Natural killer cell (primary cell): ENCODE data around the gene DDOST. TPM values are rescaled to one million over a fixed set of nuclear protein-coding genes. Genes with fewer than 3 reads are reported as not detected.

ENCODE experiments used
- ATAC-seq, 3 donors: fragments of 150-1000 bp in 2 of 3; fragments of 200-7000 bp in 1 of 3; cut with Tn5 transposase; 1 replicate in 1 of 3; 2 replicates in 2 of 3; pipeline ENCODE4 v1.10.0; 2021; ENCODE audit warnings: mild to moderate bottlenecking in 2 of 3, moderate library complexity in 2 of 3
- DNase-seq, 2 donors: peaks; one replicate each; pipeline versions ENCODE4 v3.0.0 to v3.0.0-alpha.2; 2013 to 2021; ENCODE audit warnings: mixed read lengths in 1 of 2
- H3K27ac ChIP-seq: one replicate; pipeline ENCODE4 v1.5.1; 2013; ENCODE audit warnings: mild to moderate bottlenecking, low read length
- H3K27me3 ChIP-seq: one replicate; pipeline ENCODE4 v1.6.1; 2013; ENCODE audit warnings: low read length; ENCODE audit not compliant: control insufficient read depth, insufficient read depth
- H3K36me3 ChIP-seq: one replicate; pipeline ENCODE4 v1.6.1; 2013; ENCODE audit warnings: low read length; ENCODE audit not compliant: control insufficient read depth, insufficient read depth
- H3K4me1 ChIP-seq: one replicate; pipeline ENCODE4 v1.6.1; 2013; ENCODE audit warnings: low read length; ENCODE audit not compliant: control insufficient read depth, insufficient read depth
- H3K4me3 ChIP-seq: one replicate; pipeline ENCODE4 v1.5.1; 2013; ENCODE audit warnings: low read length
- H3K9me3 ChIP-seq: one replicate; pipeline ENCODE4 v1.6.1; 2013; ENCODE audit warnings: low read length; ENCODE audit not compliant: control insufficient read depth, insufficient read depth
- H3K27ac Mint-ChIP-seq, 2 donors: one replicate each; pipeline ENCODE4 v1.8.0; 2022; ENCODE audit warnings: mild to moderate bottlenecking in 2 of 2, mixed read lengths in 2 of 2, moderate library complexity in 1 of 2
- H3K27me3 Mint-ChIP-seq, 2 donors: one replicate each; pipeline ENCODE4 v1.8.0; 2022; ENCODE audit warnings: low read depth in 2 of 2, mixed read lengths in 2 of 2
- H3K36me3 Mint-ChIP-seq: one replicate; pipeline ENCODE4 v1.8.0; 2022; ENCODE audit warnings: mixed read lengths
- H3K4me1 Mint-ChIP-seq, 2 donors: one replicate each; pipeline ENCODE4 v1.8.0; 2022; ENCODE audit warnings: mixed read lengths in 2 of 2
- H3K4me3 Mint-ChIP-seq: one replicate; pipeline ENCODE4 v1.8.0; 2022; ENCODE audit warnings: mild to moderate bottlenecking, moderate library complexity, mixed read lengths
- H3K9me3 Mint-ChIP-seq, 2 donors: one replicate each; pipeline ENCODE4 v1.8.0; 2022; ENCODE audit warnings: mixed read lengths in 2 of 2
- WGBS: methylation state at CpG from one replicate; pipeline ENCODE4 v1.1.7; 2013; ENCODE audit warnings: missing lambda C conversion rate; ENCODE audit not compliant: insufficient coverage; 5-methylcytosine and 5-hydroxymethylcytosine counted together
- intact Hi-C: fragments of 100-400 bp; cut with micrococcal nuclease; formaldehyde crosslinking; loops from one replicate; pipeline ENCODE4 v1.14.2; 2022
- total RNA-seq, 4 donors: library from RNA; stranded (reverse); fragments of 120-200 nt in 1 of 4; gene quantifications; one replicate each; pipeline versions ENCODE4 v1.2.3 to v1.2.4, GENCODE V29; 2013 to 2022
- TF ChIP-seq, protein P1 (sequence below): fragments of 200-600 bp; IDR thresholded peaks from one replicate; pipeline ENCODE4 v1.8.0; 2022; ENCODE audit warnings: antibody characterized with exemption

DDOST gene
- total RNA-seq, 3 donors from 2014 or later (not counting 1 experiment from before 2014, with no cell fraction given): 137 to 158 (median 153) TPM

DNA sequence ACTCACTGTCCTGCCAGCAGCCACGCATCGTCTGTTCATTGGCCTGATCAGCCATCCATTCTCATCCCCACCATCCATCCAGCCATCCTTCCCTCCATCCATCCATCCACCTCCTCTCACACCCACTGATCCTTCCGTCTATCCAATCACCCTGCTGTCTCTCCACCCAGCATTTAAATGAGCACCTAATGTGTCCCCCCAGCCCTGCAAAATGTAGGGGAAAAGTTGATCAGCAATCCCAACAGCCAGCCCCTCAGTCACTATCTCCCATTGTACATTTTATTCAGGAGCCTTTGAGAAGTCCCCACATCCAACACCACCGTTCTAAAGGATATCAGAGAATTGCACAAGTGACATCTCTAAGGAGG is 11.1 kb upstream of the DDOST start:
- Histone ChIP-seq H3K27ac (no peak overlapping the region), H3K27me3 (no peaks in the 10 kb centered on the region), H3K4me1 (no peaks in the 10 kb centered on the region), H3K9me3 (no peaks in the 10 kb centered on the region), H3K4me3 (no peak overlapping the region), H3K36me3 (no peaks in the 10 kb centered on the region)
- DNase-seq (no peak), ATAC-seq (no peak)
- Mint-ChIP-seq H3K4me3 (no peak overlapping the region), H3K36me3 (no peaks in the 10 kb centered on the region), H3K27ac (no peak overlapping the region), H3K9me3 (no peaks in the 10 kb centered on the region), H3K27me3 (peaks cover 0 to 9% of the 10 kb centered on the region in 2 donors), H3K4me1 (no peaks in the 10 kb centered on the region)
- intact Hi-C loops: no loop called here
- TF ChIP-seq, protein P1, sequence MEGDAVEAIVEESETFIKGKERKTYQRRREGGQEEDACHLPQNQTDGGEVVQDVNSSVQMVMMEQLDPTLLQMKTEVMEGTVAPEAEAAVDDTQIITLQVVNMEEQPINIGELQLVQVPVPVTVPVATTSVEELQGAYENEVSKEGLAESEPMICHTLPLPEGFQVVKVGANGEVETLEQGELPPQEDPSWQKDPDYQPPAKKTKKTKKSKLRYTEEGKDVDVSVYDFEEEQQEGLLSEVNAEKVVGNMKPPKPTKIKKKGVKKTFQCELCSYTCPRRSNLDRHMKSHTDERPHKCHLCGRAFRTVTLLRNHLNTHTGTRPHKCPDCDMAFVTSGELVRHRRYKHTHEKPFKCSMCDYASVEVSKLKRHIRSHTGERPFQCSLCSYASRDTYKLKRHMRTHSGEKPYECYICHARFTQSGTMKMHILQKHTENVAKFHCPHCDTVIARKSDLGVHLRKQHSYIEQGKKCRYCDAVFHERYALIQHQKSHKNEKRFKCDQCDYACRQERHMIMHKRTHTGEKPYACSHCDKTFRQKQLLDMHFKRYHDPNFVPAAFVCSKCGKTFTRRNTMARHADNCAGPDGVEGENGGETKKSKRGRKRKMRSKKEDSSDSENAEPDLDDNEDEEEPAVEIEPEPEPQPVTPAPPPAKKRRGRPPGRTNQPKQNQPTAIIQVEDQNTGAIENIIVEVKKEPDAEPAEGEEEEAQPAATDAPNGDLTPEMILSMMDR: no peak
- WGBS: 93% methylated on average over 4 of the region's 4 CpGs

DNA sequence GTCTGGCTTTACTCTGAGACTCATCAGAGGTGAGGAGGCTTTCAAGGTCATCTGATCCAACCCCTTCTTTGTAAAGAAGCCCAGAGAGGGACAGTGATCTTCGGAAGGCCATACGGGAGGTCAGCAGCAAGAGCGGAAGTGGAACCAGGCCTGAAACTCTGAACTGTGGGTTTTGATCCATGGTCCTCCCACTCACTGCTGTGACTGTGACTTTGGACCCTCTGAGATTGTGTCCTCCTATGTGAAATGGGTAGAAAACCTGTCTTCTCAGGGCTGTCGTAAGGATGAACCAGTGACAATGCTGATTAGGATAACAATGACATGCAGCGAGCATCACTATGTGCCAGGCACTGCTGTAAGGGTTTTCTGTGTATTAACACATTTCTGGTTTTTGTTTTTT is 9.8 kb upstream of the DDOST start:
- H3K36me3 ChIP-seq: no peaks in the 10 kb centered on the region
- no peaks in the 10 kb centered on the region for H3K4me1 ChIP-seq
- H3K27ac ChIP-seq: no peak overlapping the region
- H3K9me3 Mint-ChIP-seq: no peaks in the 10 kb centered on the region
- no peaks in the 10 kb centered on the region for H3K36me3 Mint-ChIP-seq
- H3K27ac Mint-ChIP-seq: no peak overlapping the region
- no peaks in the 10 kb centered on the region for H3K9me3 ChIP-seq
- ATAC-seq (no peak), DNase-seq (no peak)
- TF ChIP-seq, protein P1: no peak
- peaks cover 0 to 9% of the 10 kb centered on the region in 2 donors for H3K27me3 Mint-ChIP-seq
- intact Hi-C loops: no loop called here
- H3K4me1 Mint-ChIP-seq: peaks cover 0 to 5% of the 10 kb centered on the region in 2 donors
- no peak overlapping the region for H3K4me3 ChIP-seq
- H3K4me3 Mint-ChIP-seq: no peak overlapping the region
- WGBS: 96% methylated on average over 5 of the region's 5 CpGs
- H3K27me3 ChIP-seq: no peaks in the 10 kb centered on the region

DNA sequence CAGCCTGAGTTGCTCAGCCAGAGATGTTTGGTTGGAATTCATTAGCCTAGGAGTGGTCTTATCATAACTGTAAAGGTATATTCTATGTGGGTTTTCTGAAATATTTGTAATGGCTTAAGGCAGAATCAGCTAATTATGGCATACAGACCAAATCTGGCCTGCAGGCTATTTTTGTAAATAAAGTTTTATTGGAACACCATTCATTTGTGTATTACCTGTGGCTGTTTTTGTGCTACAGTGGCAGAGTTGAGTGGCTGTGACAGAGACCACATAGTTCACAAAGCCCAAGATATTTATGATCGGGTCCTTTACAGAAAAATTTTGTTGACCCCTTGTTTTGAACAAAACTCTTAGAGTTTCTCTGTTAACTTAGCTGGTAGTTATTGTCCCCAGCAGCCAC is 7.4 kb upstream of the DDOST start:
- no peak for ATAC-seq
- Mint-ChIP-seq H3K27me3 (peaks cover 0 to 7% of the 10 kb centered on the region in 2 donors), H3K9me3 (no peaks in the 10 kb centered on the region), H3K27ac (no peak overlapping the region), H3K4me1 (peaks cover 0 to 5% of the 10 kb centered on the region in 2 donors), H3K36me3 (no peaks in the 10 kb centered on the region), H3K4me3 (no peak overlapping the region)
- H3K4me1 ChIP-seq: no peaks in the 10 kb centered on the region
- H3K9me3 ChIP-seq: no peaks in the 10 kb centered on the region
- H3K27me3 ChIP-seq: no peaks in the 10 kb centered on the region
- no peak overlapping the region for H3K4me3 ChIP-seq
- 86% methylated on average over 1 of the region's 1 CpG for WGBS
- H3K36me3 ChIP-seq: no peaks in the 10 kb centered on the region
- DNase-seq: no peak
- intact Hi-C loops: no loop called here
- H3K27ac ChIP-seq: no peak overlapping the region
- TF ChIP-seq, protein P1: no peak

DNA sequence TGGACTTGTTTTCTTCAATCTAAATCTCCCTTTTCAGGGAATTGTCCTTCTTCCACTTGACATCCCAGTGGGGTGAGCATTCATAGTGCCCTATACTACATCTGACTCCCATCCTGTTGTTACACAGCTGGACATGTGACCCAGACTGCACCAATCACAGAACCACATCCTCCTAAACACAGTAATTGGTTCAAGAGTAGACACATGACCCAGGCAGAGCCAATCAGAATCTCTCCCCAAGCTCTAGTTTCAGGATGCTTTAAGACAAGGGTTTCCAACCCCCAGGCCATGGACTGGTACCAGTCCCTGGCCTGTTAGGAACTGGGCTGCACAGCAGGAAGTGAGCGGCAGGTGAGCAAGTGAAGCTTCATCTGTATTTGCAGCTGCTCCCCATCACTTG is 5.6 kb upstream of the DDOST start:
- H3K27me3 ChIP-seq: no peaks in the 10 kb centered on the region
- no peaks in the 10 kb centered on the region for H3K9me3 ChIP-seq
- Mint-ChIP-seq H3K36me3 (no peaks in the 10 kb centered on the region), H3K4me1 (peaks cover 12 to 17% of the 10 kb centered on the region in 2 donors), H3K27me3 (no peaks in the 10 kb centered on the region), H3K9me3 (no peaks in the 10 kb centered on the region), H3K27ac (no peak overlapping the region), H3K4me3 (no peak overlapping the region)
- no peaks in the 10 kb centered on the region for H3K36me3 ChIP-seq
- H3K4me1 ChIP-seq: peaks cover 9% of the 10 kb centered on the region
- TF ChIP-seq, protein P1: no peak
- 100% methylated on average over 1 of the region's 1 CpG for WGBS
- H3K27ac ChIP-seq: no peak overlapping the region
- peak in 1 of 2 donors; percentile 25 for DNase-seq
- peak in 2 of 3 donors; percentile 29 to 63 for ATAC-seq
- intact Hi-C loops: no loop called here
- H3K4me3 ChIP-seq: no peak overlapping the region
